Stimulated activated CD8-positive, alpha-beta memory T cell treated with anti-CD3 and anti-CD28 coated beads, Interleukin-4, amount 100 ng/mL, for 24 hours (primary cell): ENCODE results near the gene DPM3.
"Not testable (repeated sequence)": the region's sequence is repeated elsewhere in the genome, so short reads cannot be mapped to it uniquely, and the experiment has no call there.

Experiments
- DNase-seq: peaks from one replicate; pipeline ENCODE4 v3.0.0-alpha.2; 2020; ENCODE audit warnings: low read depth

Gene DPM3

DNA sequence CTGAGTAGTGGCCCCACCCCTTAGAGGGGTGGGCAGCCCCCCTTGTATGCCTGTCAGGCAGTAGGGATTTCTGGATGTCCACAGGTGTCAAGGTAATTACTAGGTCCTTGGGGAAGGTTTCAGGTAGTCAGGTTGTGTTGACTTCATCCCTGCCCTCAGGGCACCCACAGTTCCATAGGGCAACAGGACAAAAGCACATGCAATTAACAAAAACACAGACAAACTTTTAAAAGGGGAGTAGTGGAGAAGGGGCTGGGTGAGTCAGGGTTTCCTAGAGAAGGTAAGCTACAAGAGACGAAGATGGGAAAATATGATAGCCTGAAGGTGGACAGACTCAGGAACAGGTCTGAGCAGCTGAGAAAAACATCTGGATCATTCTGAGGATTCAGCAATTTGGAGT lies 18.7 kb upstream of the DPM3 start:
- DNase-seq = no peak

DNA sequence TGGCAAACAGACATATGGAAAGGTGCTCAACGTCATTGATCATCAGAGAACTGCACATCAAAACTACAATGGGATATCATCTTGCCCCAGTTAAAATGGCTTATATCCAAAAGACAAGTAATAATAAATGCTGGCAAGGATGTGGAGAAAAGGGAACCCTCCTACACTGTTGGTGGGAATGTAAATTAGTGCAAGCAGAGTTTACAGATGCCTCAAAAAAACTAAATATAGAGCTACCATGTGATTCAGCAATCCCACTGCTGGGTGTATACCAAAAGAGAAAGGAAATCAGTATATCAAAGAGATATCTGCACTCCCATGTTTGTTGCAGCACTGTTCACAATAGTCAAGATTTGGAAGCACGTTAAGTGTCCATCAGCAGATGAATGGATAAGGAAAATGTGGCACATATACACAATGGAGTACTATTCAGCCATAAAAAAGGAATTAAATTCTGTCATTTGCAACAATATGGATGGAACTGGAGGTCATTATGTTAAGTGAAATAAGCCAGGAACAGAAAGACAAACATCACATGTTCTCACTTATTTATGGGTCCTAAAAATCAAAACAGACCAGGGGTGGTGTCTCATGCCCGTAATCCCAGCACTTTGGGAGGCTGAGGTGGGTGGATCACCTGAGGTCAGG lies 15.8 kb upstream of the DPM3 start:
- not testable (repeated sequence) for DNase-seq

DNA sequence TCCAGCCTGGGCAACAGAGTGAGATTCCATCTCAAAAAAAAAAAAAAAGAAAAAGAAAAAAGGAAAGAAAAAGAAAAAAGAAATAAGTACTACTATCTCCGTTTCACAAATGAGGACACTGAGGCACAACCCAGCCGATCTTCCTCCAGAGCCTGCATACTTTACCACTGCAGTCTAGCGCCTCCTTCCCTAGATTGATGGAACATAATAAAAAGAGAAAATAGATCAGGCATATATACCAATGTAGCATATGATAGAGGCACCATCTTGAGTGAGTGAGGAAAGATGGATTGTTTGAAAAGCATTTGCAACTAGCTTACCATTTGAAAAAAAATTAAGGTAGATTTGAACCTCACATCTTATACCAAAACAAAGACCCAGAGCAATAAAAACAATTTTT lies 5.2 kb upstream of the DPM3 start:
- DNase-seq = no peak

DNA sequence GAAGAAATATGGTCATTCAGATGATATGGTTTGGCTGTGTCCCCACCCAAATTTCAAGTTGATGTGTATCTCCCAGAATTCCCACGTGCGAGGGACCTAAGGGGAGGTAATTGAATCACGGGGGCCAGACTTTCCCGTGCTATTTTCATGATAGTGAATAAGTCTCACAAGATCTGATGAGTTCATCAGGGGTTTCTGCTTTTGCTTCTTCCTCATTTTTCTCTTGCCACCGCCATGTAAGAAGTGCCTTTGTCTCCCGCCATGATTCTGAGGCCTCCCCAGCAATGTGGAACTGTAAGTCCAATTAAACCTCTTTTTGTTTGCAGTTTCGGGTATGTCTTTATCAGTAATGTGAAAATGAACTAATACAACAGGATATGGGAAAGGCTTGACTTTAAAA lies 1.4 kb upstream of the DPM3 start:
- no peak for DNase-seq

DNA sequence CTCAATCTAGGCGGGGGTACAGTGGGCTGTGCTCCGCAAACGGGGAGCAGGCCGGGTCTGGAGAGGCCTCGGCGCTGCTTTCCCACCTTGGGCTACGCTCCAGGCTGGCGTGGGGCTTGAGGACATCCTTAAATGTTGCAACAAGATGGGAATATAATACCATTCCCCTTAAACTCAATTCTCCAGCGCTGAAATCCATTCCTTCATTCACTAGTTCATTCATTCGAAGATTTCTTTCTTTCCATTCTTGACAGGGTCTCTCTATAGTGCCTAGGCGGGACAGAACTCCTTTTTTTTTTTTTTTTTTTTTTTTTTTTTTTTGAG lies 261 bp upstream of the DPM3 start:
- DNase-seq = no peak

DNA sequence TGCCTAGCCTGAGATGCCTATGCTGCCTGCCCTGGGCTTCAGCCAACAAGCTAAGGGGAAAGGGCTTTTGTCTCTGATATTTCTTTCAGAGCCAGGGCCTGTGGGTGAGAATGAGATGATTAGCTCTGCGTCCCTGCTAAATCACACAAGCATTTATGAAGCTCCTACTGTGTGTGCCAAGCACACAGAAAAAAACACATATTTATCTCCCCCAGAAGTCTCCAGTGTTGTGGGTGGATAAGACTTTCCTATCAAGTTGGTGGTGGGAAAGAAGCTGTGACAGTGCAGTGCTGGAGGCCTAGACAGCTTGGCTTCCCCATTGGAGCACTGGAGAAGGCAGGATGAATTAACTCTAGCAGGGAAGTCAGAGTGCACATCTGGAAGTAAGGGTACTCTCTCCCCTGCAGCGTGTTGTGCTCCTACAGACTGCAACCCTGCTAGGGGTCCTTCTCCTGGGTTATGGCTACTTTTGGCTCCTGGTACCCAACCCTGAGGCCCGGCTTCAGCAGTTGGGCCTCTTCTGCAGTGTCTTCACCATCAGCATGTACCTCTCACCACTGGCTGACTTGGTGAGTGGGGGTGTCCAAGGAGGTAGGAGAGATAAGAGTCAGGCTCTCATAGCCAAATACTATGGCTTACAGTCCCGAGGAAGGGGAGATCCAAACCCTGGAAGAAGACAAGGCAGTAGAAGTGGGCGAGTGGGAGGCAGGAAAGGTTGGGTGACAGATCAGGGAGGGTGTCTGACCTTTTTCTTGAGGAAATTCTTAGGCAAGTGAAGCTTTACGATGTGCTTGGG lies 3.0 kb downstream of the DPM3 start:
- DNase-seq = no peak

DNA sequence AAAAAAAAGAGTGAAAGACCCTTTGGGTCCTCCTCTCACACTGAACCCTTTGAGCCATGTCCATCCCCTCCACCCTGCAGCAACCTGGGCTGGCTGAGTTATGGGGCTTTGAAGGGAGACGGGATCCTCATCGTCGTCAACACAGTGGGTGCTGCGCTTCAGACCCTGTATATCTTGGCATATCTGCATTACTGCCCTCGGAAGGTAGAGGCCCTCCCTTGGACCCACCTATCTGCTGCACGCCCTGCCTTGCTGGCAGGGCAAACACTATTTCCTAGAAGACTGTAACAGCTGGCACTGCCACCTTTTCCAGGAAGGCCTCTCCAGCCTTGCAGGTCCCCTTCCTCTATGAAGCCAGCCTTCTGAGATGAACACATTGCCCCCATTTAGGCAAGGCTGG lies 3.6 kb downstream of the DPM3 start:
- DNase-seq = no peak

DNA sequence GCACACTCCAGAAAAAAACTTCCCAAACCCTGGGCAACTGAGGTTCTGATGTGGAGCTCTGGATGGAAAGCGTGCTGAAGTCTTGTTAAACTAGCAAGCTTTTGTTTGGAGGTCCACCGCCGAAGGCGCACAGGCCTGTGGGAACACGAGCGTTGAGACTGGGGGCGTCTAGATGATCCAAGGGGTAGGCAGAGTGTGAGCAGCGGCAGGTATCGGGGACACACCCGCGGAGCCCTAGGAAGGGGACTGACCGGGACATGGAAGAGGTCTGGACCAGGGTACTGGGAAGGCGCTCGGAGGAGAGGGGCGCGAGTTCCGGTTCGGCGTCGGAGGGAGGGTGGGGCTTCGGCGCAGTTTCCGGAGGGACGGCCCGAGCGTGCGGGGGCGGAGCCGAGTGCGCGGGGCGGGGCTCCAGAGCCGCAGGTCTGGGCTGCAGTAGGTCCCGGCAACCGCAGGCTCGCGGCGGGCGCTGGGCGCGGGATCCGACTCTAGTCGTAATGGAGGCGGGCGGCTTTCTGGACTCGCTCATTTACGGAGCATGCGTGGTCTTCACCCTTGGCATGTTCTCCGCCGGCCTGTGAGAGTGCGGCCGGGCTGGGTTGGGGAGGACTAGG lies 4.8 kb downstream of the DPM3 start, which contains the start of gene SLC50A1:
Gene SLC50A1, plus strand, starts transcription at position 438 of the 614 bp plus-strand sequence. Its CDS starts 60 bp downstream, at position 498.
- DNase-seq = peak; percentile 89

DNA sequence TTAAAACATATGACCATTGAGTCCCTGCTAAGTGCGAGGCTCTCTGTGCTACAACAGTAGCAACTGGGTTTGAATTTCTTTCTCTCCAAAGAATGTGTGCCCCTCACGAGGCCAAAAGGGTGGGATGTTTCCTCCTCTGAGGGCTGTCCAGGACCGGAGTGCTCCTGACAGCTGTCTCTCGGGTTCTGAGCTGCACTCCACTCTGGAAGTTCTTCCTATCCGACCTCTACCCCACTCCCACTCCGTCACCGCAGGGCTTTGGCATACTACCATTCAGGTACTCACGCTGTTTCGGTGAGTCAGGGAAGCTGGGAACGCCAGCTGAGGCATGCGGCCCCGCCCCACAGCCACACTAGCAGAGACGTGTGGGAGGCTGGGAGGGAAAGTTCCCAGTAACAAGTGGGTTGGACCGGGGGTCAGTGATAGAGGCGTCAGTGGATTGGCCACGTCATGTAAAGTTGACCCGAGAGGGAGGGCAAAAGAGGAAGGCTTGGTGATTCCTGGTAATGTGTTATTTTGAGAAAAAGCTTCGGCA lies 5.4 kb downstream of the DPM3 start:
- DNase-seq = peak; percentile 59

DNA sequence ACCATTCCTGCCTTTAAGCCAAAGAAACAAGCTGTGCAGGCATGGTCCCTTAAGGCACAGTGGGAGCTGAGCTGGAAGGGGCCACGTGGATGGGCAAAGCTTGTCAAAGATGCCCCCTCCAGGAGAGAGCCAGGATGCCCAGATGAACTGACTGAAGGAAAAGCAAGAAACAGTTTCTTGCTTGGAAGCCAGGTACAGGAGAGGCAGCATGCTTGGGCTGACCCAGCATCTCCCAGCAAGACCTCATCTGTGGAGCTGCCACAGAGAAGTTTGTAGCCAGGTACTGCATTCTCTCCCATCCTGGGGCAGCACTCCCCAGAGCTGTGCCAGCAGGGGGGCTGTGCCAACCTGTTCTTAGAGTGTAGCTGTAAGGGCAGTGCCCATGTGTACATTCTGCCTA lies 6.0 kb downstream of the DPM3 start:
- no peak for DNase-seq

DNA sequence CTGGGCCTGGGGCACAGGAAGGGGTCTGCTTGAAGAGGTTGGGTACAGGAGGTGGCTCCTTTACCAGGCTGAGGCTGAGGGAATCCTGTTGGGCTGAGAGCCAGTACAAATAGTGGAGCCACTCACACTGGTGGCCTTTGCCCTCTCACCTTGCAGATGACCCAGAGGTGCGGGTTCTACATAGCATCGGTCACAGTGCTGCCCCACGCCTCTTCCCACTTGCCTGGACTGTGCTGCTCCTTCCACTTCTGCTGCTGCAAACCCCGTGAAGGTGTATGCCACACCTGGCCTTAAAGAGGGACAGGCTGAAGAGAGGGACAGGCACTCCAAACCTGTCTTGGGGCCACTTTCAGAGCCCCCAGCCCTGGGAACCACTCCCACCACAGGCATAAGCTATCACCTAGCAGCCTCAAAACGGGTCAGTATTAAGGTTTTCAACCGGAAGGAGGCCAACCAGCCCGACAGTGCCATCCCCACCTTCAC lies 6.5 kb downstream of the DPM3 start:
- no peak for DNase-seq

DNA sequence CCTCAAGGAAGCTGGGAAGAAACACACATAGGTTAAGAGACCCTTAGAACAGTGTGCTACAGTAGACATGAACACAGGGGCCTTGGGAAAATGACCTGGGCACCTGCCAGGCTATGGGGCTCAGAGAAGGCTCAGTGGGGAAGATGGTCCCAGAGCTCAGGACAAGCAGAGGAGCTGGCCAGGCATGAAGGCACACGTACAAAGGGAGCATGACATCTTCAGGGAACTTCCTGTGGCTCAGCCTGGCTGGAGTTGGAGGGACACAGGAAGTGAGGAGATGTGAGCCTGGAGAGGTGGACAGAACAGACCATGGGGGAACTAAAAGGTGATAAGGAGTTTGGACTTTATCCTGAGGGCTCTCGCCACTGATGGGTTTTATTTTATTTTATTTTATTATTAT lies 8.5 kb downstream of the DPM3 start:
- no peak for DNase-seq

DNA sequence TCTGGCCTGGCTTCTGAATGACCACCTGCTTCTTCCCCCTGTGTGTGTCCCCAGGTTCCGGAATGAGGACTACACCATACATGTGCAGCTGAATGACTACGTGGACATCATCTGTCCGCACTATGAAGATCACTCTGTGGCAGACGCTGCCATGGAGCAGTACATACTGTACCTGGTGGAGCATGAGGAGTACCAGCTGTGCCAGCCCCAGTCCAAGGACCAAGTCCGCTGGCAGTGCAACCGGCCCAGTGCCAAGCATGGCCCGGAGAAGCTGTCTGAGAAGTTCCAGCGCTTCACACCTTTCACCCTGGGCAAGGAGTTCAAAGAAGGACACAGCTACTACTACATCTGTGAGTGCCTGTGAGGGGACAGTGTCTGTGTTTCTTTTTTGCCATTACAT lies 9.0 kb downstream of the DPM3 start:
- no peak for DNase-seq

DNA sequence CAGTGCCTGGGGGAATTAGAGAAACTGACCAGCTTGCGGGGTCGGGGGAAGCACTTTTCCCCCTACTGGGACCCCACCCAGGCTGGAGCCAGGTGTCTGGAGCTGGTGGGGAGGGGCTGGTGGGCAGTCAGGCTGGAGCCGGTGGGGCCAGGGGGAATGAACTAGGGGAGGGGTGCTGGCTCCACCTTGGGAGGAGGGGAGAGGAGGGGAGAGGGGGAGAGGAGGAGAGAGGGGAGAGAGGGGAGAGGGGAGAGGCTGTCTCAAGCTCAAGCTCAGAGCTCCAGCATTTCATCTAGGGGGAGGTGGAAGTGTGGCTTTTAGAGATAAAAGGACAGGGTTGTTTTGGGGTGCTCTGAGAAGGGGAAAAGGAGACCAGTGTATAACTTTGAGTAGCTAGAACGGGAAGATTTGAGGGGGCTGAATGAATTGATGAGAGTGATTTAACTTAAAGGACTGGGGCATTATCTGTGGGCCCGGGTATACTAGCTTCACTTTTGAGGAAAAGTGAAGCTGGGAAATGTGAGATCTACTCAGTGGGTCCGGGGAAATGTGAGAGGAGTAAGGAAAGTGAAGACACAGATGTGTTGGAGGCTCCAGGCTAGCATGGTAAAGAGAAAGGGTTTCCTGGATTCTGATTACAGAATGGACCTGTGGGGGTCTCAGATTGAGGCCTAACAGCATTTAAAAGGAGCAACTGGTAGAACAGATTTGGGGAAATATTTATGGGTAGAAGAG lies 9.9 kb downstream of the DPM3 start:
- no peak for DNase-seq

DNA sequence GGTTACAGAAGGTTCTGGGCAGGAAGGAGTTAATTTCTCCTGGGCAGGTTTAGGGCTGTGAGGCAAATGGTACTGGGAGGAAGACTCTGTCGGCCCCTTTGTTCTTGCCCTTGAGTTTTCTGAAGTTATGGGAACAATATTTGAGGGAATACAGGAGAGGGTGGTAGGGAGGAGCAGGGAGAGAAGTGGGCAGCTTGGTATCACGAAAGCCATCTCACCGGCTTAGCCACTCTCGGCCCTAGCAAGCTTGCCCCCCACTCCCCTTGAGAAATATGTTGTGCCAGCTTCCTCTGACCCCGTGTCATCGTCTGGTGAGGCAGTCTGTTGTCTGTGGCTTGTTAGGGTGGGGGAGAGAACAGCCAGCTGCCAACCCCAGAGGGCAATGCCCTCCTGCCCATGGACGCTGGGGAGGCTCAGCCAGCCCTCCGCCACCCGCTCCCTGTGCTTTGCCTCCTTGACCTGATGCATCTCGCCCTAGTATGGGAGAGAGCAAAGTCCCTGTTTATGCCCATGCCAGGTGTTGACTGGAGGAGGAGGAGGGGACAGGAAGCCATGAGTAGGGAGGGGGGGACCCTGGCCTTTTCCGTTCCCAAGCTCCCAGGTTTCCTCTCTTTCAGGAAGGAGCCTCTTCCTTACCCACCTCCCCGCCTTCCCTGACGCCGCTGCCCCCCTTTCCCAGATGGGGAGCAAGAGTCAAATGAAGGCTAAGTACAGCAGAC lies 11.4 kb downstream of the DPM3 start:
- no peak for DNase-seq

DNA sequence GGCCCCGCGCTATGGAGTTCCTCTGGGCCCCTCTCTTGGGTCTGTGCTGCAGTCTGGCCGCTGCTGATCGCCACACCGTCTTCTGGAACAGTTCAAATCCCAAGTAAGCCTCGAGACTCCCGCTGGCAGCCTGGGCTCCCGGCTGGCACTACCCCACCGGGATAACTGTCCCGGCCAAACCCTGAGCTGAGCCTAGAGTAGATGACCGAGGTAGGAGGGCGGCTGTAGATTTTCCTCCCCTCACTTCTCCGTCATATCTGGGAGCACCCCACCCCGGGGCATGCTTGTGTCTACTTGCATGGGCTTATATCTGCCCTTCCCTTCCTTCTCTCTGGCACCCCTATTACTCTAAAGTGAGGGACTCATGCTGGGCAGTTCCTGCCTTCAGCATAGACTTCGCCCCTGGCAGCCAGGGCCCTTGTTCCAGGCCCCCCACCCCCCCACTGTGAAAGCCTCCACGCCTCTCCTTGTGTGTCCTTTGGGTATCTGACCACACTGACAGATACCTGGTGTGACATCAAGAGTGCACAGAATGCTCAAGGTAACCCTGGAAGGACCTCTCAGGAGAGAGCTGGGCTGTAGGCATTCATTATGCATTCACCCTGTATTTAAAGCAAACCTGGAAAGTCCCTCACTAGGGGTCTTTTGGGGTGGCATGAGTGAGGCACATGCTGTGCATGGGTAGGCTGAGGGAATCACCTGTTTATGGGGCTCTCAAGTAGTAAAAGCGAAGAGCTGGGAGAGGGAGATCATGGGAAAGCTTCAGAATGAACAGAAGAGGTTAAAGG lies 12.2 kb downstream of the DPM3 start:
- no peak for DNase-seq

DNA sequence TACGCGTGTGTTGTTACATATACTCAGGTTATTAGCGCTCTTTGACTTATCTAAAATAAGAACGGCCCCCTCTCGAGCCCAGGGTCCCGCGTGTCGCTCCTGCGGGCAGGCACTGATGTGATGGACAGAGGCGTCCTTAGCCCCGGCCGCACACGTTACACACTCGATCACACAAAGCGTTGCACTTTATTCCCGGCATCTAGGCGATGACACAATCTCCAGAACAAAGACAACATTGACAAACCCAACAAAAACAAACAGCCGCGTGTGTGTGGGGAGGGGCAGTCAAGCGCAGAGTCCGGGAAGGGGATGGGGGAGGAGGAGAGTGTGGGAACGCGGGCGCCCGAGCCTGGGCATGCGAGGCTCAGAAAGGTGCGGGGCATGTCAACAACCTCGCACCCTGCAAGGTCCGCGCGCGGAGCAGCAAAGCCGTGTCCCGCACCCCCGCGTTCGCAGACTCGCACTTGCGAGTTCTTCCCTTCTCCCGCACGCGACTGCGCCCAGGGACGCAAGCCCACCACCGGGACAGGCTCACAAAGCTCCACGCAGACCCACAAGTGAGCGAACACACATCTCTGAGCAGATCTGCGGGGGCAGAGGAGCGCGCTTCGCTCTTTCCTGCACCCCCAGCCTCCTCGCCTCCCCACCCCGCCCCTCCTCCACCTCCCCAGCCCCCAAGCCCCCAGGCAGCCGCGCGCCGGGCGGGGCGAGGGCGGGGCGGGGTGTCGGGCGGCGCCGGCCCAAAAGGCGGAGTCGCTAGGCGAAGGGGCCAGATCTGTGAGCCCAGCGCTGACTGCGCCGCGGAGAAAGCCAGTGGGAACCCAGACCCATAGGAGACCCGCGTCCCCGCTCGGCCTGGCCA lies 13.0 kb downstream of the DPM3 start, which contains the start of gene EFNA1:
Gene EFNA1, plus strand, starts transcription at position 772 of the 862 bp plus-strand sequence. CDS start 102 bp downstream, outside the sequence.
- DNase-seq = peak; percentile 31

DNA sequence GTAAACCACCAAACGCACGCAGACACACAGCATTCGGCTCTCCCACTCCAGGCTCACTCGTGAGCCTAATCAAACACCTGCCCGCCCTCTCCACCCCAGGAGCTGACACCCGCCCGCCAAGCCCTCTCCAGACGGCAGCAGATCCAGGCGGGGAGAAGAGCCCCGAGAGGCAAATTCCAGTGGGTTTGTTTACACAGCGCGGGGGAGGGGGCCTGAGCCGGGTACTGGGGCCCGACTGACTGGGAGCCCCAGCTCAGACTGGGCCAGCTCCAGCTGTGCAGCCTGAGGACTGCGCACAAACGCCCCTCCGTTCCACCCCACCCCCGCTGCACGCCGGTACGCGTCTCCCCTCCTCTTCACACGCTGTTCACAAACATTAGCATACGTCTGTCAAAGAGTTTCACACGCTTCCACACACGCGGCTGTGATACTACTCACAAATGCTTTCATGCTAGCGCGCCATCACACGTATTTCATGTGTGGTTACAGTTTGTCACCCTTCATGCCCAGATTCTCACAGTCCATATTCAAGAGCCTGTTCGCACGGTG lies 13.7 kb downstream of the DPM3 start:
- peak; percentile 11 for DNase-seq

DNA sequence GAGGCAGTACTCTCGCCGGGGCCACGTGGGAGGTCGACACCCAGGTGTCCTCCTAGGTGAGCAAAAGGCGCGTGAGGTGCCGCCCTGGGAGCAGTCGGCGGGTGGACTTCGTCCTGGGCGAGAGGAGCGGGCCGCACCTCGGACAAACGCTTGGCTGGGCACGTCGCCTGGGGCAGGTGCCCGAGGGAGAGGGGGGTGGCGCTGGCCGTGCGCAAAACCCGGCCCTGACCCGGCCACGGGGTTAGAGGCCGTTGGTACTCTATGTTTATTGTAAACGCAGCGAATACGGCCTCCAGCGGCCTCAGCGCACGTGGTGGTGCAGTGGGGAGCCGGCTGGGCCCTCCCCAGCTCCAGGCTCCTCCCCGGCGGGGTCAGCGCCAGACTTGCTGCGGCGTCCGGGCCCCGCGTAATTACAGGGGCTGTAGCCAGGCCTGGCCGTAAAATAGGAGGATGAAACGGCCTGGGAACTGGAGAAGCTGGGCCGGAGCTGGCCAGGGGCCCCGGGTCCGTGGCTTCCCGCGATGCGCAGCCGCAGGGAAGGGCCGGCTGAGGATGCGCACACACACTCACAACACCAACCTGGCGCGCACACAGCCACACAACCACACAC lies 14.3 kb downstream of the DPM3 start:
- DNase-seq = no peak
